ENCODE results near the gene SNRK.

GRCh38 chr3:43290956-43291355, 4.6 kb downstream of the SNRK start:
- TF ChIP-seq CTCF (IDR thresholded peaks at IDR 0.05), result no peak
- no peak for TF ChIP-seq ZFX (IDR thresholded peaks at IDR 0.05; ENCODE audit: borderline replicate concordance)
